Psoas muscle (tissue), 8 donors: Measurements from ENCODE around the gene CLSTN2. TPM values are rescaled to one million over a fixed set of nuclear protein-coding genes. Genes with fewer than 3 reads are reported as not detected.
A peak's percentile ranks its signal among the peaks of the same experiment; 100 is the strongest.

ENCODE experiments used
- ATAC-seq, 4 donors: fragments of 200-7000 bp; cut with Tn5 transposase; one replicate each; pipeline ENCODE4 v1.9.1; 2020; ENCODE audit warnings: moderate library complexity in 3 of 4, mild to moderate bottlenecking in 2 of 4
- DNase-seq, 2 donors: peaks; one replicate each; pipeline ENCODE4 v3.0.0-alpha.2; 2020
- H3K27ac ChIP-seq: fragments of 200-600 bp; one replicate; pipeline ENCODE4 v1.8.0; 2022
- H3K27me3 ChIP-seq, 3 donors: fragments of 200-600 bp in 1 of 3; one replicate each; pipeline versions ENCODE4 v1.6.1 to v1.8.0; 2013 to 2022; ENCODE audit warnings: low read length in 2 of 3, mild to moderate bottlenecking in 2 of 3, moderate library complexity in 1 of 3; ENCODE audit not compliant: insufficient read depth in 3 of 3
- H3K36me3 ChIP-seq, 2 donors: fragments of 200-600 bp in 1 of 2; one replicate each; pipeline versions ENCODE4 v1.6.1 to v1.8.0; 2013 to 2022; ENCODE audit warnings: low read depth in 1 of 2, mild to moderate bottlenecking in 1 of 2, moderate library complexity in 1 of 2; ENCODE audit not compliant: insufficient read depth in 1 of 2
- H3K4me1 ChIP-seq: fragments of 200-600 bp; one replicate; pipeline ENCODE4 v1.8.0; 2022
- H3K4me3 ChIP-seq: fragments of 200-600 bp; one replicate; pipeline ENCODE4 v1.8.0; 2022; ENCODE audit warnings: mild to moderate bottlenecking
- H3K9me3 ChIP-seq: fragments of 200-600 bp; one replicate; pipeline ENCODE4 v1.8.0; 2022
- WGBS, 3 donors: extraction: QIAGEN DNeasy Blood & Tissue Kit; methylation state at CpG; one replicate each; pipeline versions ENCODE4 v1.1.6 to v1.1.7; 2013; 5-methylcytosine and 5-hydroxymethylcytosine counted together
- intact Hi-C, 2 donors: fragments of 100-400 bp; cut with DNase I; formaldehyde crosslinking; loops; one replicate each; pipeline versions ENCODE4 v1.11.0 to v1.14.2; 2022
- polyA plus RNA-seq, 3 donors: library from polyadenylated mRNA; stranded (reverse); fragments of 200-250 nt; gene quantifications; one replicate each; pipeline ENCODE4 v1.2.3, GENCODE V29; 2013
- total RNA-seq, 4 donors: library from RNA; stranded (reverse); fragmentation: NEBNext Ultra II Directional in 2 of 4; extraction: Animal tissue kit (Norgen Biotek cat#: 25700) in 2 of 4; gene quantifications; one replicate each; pipeline versions ENCODE4 v1.2.1 to v1.2.4, GENCODE V29; 2021 to 2023
- TF ChIP-seq, protein P1 (sequence below): fragments of 200-600 bp; IDR thresholded peaks from one replicate; pipeline ENCODE4 v1.8.0; 2022; ENCODE audit warnings: antibody characterized with exemption
- donor health status: healthy with polysubstance abuse.
- donor health status: DM: no; HTN: no; CAD: no; lungs with moderate emphysema.
- donor health status: Bipolar disorder and iron deficiency.
- donor health status: healthy.
- donor health status: DM: yes; HTN: yes; CAD: no.
- donor health status: DM: no; HTN: no; CAD: no.
- donor health status: DM: no; HTN: no; CAD: no.
- donor health status: DM: yes; HTN: yes; CAD: no.

Gene CLSTN2
- total and polyA plus RNA-seq, 7 donors, result 0.24 to 5.0 (median 1.5) TPM

DNA sequence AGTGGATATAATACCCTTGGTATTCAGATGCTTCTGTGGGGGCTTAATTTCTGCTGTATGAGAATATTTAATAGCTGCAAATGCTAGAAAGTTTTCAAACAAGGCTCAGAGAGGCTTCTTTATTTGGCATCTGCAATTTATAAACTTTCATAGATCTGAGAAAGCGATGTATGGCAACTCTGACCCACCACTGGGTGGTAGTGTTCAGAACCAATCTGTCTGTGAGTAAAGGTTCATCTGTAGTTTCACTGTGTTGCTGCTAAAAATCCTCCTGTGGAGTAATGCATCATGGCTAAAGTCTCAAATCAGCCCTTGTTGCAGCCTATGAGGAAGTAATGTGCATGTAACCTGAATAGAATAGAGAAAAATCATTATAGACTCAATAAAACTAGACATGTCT is 47.4 kb downstream of the CLSTN2 start:
- H3K4me1 ChIP-seq, result no peaks in the 10 kb centered on the region
- TF ChIP-seq, protein P1, sequence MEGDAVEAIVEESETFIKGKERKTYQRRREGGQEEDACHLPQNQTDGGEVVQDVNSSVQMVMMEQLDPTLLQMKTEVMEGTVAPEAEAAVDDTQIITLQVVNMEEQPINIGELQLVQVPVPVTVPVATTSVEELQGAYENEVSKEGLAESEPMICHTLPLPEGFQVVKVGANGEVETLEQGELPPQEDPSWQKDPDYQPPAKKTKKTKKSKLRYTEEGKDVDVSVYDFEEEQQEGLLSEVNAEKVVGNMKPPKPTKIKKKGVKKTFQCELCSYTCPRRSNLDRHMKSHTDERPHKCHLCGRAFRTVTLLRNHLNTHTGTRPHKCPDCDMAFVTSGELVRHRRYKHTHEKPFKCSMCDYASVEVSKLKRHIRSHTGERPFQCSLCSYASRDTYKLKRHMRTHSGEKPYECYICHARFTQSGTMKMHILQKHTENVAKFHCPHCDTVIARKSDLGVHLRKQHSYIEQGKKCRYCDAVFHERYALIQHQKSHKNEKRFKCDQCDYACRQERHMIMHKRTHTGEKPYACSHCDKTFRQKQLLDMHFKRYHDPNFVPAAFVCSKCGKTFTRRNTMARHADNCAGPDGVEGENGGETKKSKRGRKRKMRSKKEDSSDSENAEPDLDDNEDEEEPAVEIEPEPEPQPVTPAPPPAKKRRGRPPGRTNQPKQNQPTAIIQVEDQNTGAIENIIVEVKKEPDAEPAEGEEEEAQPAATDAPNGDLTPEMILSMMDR, result peak; percentile 17
- H3K27ac ChIP-seq, result no peak overlapping the region
- no peaks in the 10 kb centered on the region for H3K9me3 ChIP-seq
- no peaks in the 10 kb centered on the region for H3K27me3 ChIP-seq
- no peak overlapping the region for H3K4me3 ChIP-seq
- DNase-seq (no peak), ATAC-seq (no peak)
- WGBS, 3 donors, result 79 to 97% (median 84%) methylated on average over 1 of the region's 1 CpG
- H3K36me3 ChIP-seq, result no peaks in the 10 kb centered on the region
- intact Hi-C loops, result no loop called here

DNA sequence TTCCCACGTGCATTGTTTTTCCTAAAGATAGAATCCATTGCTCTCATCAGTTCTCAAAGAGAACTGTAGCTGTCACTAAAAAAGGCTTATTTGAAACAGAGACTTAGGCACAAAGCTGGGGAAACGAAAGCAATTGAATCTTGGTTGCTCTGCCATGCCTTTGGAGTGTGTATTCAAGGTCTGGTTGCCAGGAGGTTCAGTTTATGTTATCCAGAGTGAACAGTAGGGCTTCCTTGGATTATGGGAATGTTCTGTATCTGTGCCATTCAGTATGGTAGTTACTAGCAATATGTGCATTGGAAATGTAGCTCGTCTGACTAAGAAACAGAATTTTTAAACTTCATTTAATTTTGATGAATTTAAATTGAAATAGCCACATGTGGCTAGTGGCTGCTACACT is 50.6 kb downstream of the CLSTN2 start:
- intact Hi-C loops, result no loop called here
- DNase-seq (no peak), ATAC-seq (no peak)
- Histone ChIP-seq H3K36me3 (no peaks in the 10 kb centered on the region), H3K4me1 (no peaks in the 10 kb centered on the region), H3K4me3 (no peak overlapping the region), H3K27ac (no peak overlapping the region), H3K9me3 (no peaks in the 10 kb centered on the region), H3K27me3 (no peaks in the 10 kb centered on the region)
- 78 to 87% (median 79%) methylated on average over 3 of the region's 3 CpGs for WGBS, 3 donors
- TF ChIP-seq, protein P1, result no peak

DNA sequence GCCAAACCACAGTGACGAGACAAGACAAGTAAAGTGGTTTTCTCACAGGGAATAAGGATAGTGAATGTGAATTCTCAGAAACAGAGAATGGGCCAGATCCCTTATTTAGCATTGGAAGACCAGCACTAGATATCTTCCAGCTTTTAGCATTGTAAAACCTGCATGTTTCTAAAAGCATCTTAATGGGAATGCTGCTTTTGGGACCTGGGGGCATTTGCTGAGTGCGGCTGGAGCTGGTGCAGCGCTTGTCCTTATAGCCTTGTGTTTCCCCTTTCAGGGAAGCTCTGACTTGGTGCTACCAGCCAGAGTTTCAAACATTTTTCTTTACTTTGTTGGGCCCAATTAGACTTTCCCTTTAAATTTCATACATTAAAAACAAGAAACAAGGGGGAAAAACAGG is 52.9 kb downstream of the CLSTN2 start:
- no peak for DNase-seq
- H3K27ac ChIP-seq, result no peak overlapping the region
- no peak overlapping the region for H3K4me3 ChIP-seq
- intact Hi-C loops, result no loop called here
- no peaks in the 10 kb centered on the region for H3K9me3 ChIP-seq
- peaks cover 0 to 1% (median 0%) of the 10 kb centered on the region in 3 donors for H3K27me3 ChIP-seq
- H3K36me3 ChIP-seq, result no peaks in the 10 kb centered on the region
- WGBS, 3 donors, result 94 to 99% (median 94%) methylated on average over 3 of the region's 3 CpGs
- H3K4me1 ChIP-seq, result no peaks in the 10 kb centered on the region
- TF ChIP-seq, protein P1, result no peak
- no peak for ATAC-seq

DNA sequence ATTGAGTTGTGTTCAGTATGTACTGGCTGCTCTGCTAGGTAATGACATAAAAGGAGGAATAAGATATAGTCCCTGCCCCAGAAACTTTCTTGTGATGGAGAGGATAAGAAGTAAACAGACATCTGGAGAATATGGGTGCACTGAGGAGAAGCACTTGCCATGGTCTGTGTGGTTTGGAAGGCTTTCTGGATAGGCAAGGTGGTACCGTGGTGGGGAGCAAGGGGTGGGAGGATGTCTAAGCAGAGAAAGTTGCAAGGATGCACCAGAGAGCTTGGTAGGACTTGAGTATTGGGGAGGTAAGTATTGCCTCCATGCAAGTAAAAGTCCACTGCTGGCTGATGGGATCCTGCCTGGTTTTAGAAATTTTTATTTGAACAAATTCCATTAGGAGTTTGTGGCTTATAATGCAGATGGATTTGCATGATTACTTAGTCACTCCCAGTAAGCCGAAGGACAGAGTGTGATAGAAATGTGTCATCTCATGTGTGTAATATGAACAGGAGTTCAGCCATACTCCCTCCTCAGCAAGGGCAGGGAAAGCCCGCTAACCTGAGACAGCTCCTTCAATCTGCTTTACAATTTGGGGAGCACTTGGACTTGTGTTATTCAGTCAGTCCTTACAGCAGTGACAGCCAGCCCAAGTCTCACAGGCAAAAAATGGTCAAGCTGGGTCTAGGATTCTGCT is 53.6 kb downstream of the CLSTN2 start:
- no peak for ATAC-seq
- intact Hi-C loops, result no loop called here
- Histone ChIP-seq H3K27ac (no peak overlapping the region), H3K4me1 (no peaks in the 10 kb centered on the region), H3K27me3 (peaks cover 0 to 1% (median 0%) of the 10 kb centered on the region in 3 donors), H3K9me3 (no peaks in the 10 kb centered on the region), H3K4me3 (no peak overlapping the region), H3K36me3 (no peaks in the 10 kb centered on the region)
- TF ChIP-seq, protein P1, result no peak
- WGBS, 3 donors, result 86 to 93% (median 91%) methylated on average over 3 of the region's 3 CpGs
- DNase-seq, result no peak

- DNase-seq, result no peak
- WGBS, 3 donors, result 9 to 11% (median 10%) methylated on average over 3 of the region's 3 CpGs
- no peak for ATAC-seq
- Histone ChIP-seq H3K27ac (no peak overlapping the region), H3K27me3 (peaks cover 0 to 1% (median 0%) of the 10 kb centered on the region in 3 donors), H3K9me3 (no peaks in the 10 kb centered on the region), H3K4me3 (no peak overlapping the region), H3K4me1 (no peaks in the 10 kb centered on the region), H3K36me3 (no peaks in the 10 kb centered on the region)
- TF ChIP-seq, protein P1, result no peak
- intact Hi-C loops, result no loop called here
These were observed 59.9 kb downstream of the CLSTN2 start for GRCh38 chr3:139994891-139995290.
